IPS-20b (cell line): Measurements from ENCODE around the gene LRRC23.
A peak's percentile ranks its signal among the peaks of the same experiment; 100 is the strongest.

Experiments
- H3K27ac ChIP-seq: one replicate; pipeline ENCODE4 v1.5.1; 2013; ENCODE audit warnings: low read length
- H3K27me3 ChIP-seq: 2 replicates; pipeline ENCODE4 v1.6.1; 2013; ENCODE audit warnings: mild to moderate bottlenecking, low read length, inconsistent platforms; ENCODE audit not compliant: insufficient read depth
- H3K36me3 ChIP-seq: 2 replicates; pipeline ENCODE4 v1.6.1; 2013; ENCODE audit warnings: low read depth, mild to moderate bottlenecking, inconsistent platforms, low read length, moderate library complexity; ENCODE audit not compliant: insufficient read depth
- H3K4me1 ChIP-seq: 2 replicates; pipeline ENCODE4 v1.6.1; 2013; ENCODE audit warnings: mild to moderate bottlenecking, control low read depth, inconsistent platforms, low read length, moderate library complexity; ENCODE audit not compliant: insufficient read depth
- H3K4me3 ChIP-seq: 2 replicates; pipeline ENCODE4 v1.5.1; 2013; ENCODE audit warnings: mild to moderate bottlenecking, low read length, inconsistent platforms
- H3K9ac ChIP-seq: 2 replicates; pipeline ENCODE4 v1.6.1; 2013; ENCODE audit warnings: low read depth, mild to moderate bottlenecking, inconsistent platforms, low read length, moderate library complexity
- H3K9me3 ChIP-seq: 2 replicates; pipeline ENCODE4 v1.6.1; 2013; ENCODE audit warnings: mild to moderate bottlenecking, low read depth, low read length, inconsistent platforms; ENCODE audit not compliant: insufficient read depth

Gene LRRC23

DNA sequence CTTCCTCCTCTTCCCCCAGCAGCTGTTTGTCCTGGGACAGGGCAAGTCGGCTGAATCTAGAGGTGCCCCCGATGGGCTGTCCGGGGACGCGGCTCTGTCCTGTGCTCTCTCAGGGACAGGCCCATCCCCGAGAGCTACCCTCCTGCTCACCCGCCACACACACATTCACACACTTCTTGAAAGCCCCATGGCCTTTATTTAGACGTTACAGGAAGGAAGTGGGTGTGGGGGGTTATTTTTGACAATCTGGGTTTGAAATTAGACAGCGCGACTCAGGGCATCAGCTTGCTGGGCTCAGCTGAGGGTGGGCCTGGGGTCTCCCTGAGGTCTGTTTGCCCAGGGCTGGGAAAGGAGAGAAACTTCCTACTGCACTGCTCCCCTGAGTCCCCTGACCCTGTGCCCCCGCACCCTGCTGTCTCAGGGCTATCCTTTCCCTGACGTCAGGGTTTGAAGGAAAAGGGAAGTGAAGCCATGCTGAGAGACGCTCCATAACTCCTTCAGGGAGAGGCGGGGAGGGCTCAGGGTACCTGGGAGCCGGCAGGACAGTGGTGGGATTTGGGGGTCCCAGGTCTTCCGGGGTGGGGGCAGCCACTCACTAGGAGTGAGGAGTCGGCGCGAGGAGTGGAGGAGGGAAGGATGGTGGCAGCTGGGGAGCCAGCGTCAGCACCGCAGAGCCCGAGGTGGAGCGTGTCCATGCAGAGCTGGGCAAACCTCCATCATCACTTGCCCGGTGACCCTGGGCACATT lies 54.6 kb downstream of the LRRC23 start:
- Histone ChIP-seq H3K36me3 (peaks cover 1% of the 10 kb centered on the region; the same call in 1 of the 2 replicates), H3K27me3 (no peaks in the 10 kb centered on the region), H3K9me3 (no peaks in the 10 kb centered on the region), H3K4me3 (no peak overlapping the region), H3K9ac (no peak overlapping the region), H3K27ac (no peak overlapping the region), H3K4me1 (peaks cover 21% of the 10 kb centered on the region; the same call in 1 of the 2 replicates)

DNA sequence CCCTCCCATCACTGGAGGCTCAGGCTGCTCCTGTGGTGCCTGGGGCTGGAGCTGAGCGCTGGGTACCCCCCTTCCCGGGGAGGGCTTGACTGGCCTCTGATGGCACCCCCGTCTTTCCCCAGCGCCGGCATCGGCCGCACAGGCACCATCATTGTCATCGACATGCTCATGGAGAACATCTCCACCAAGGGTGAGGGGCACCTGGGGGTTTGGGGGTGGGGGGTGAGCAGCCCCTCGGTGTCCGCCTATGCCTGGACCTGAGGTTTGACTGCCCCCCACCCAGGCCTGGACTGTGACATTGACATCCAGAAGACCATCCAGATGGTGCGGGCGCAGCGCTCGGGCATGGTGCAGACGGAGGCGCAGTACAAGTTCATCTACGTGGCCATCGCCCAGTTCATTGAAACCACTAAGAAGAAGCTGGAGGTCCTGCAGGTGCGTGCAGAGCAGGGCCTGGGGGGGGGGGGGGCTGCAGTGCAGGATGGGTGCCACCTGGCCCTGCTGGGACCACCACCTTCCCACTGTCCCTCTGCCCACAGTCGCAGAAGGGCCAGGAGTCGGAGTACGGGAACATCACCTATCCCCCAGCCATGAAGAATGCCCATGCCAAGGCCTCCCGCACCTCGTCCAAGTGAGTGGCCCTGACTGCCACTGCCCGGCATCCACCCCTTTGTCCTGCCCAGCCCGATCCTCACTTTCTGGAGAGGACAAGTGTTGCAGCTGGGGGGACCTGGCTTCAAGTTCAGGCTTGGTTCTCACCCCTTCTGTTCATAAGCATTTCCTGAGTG lies 55.4 kb downstream of the LRRC23 start:
- no peak overlapping the region for H3K4me3 ChIP-seq
- H3K9me3 ChIP-seq: no peaks in the 10 kb centered on the region
- peak overlapping the region; percentile 77; the same call in 1 of the 2 replicates for H3K9ac ChIP-seq
- H3K36me3 ChIP-seq: peaks cover 9% of the 10 kb centered on the region; the same call in 1 of the 2 replicates
- H3K4me1 ChIP-seq: peaks cover 21% of the 10 kb centered on the region; the same call in 1 of the 2 replicates
- no peak overlapping the region for H3K27ac ChIP-seq
- no peaks in the 10 kb centered on the region for H3K27me3 ChIP-seq

DNA sequence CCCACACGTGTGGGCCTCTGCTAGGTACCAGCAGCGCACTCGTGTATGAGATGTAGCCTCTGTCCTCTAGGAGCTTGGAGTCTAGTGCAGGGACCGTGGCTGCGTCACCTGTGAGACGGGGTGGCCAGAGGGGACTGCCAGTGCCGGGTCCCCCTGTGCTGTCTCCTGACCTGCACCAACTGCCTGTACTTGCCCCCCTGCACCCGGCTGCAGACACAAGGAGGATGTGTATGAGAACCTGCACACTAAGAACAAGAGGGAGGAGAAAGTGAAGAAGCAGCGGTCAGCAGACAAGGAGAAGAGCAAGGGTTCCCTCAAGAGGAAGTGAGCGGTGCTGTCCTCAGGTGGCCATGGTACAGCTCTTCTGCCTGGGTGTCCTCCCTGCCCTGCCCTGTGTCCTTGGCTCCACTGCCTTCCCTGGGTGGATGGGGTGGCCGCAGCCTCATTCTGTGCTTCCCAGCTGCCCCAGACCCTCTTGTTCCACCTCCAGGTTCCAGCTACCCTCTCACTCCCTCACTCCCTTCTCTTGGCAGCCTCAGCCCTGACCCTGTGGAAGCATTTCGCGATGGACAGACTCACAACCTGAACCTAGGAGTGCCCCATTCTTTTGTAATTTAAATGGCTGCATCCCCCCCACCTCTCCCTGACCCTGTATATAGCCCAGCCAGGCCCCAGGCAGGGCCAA lies 56.1 kb downstream of the LRRC23 start:
- H3K27ac ChIP-seq: peak overlapping the region; percentile 68
- H3K9ac ChIP-seq: peak overlapping the region; percentile 77; the same call in 1 of the 2 replicates
- H3K4me1 ChIP-seq: peaks cover 24% of the 10 kb centered on the region; the same call in 1 of the 2 replicates
- peaks cover 15% of the 10 kb centered on the region for H3K36me3 ChIP-seq
- H3K4me3 ChIP-seq: peak overlapping the region; percentile 61; the same call in 1 of the 2 replicates
- no peaks in the 10 kb centered on the region for H3K27me3 ChIP-seq
- H3K9me3 ChIP-seq: no peaks in the 10 kb centered on the region

DNA sequence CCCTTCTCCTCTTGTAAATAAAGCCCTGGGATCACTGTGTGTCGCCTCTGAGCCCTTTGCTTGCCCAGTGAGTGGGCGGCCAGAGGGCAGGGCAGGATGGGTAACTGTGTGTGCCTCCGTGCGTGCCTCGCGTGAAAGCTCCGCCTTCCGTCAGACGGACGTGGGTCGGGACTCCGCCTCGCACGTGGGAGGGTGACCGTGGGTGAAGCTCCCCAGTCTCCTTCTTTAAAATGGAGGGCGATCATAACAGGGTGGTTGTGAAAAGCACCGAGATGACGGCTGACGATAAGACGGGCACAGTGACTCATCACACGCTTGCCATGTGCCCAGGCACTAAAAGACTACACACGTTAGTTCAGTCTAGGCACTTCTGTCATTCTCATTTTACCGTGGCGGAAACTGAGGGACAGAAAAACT lies 56.7 kb downstream of the LRRC23 start:
- Histone ChIP-seq H3K27me3 (no peaks in the 10 kb centered on the region), H3K27ac (peak overlapping the region; percentile 68), H3K9me3 (no peaks in the 10 kb centered on the region), H3K4me1 (peaks cover 24% of the 10 kb centered on the region), H3K36me3 (peaks cover 21% of the 10 kb centered on the region), H3K9ac (peak overlapping the region; percentile 77), H3K4me3 (peak overlapping the region; percentile 61)

DNA sequence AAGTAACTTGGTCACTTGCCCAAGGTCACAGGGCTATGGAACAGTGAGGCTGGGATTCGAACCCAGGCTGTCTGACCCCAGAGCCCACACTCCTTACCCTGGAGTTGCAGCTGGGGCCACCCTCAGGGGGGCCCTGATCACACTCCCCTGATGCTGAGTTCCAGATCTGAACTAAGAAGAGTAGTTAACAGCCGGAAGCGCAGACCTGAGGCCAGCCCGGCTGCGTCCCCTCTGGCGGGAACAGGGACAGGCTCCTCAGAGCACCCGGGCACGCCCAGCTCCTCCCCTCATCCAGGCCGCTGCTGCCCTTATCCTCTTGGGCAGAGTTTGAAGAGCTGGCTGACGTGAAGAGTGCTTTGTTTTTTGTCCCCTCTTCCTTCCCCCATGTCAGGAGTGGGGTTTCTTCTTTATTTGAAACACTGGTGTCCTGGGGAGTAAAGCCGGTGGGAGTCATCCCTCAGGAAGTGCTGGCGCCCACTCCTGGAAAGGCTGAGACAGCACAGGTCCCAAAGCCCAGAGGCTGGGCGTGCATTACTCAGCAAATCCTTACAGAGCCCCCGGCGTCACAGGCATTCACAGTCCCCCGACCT lies 57.2 kb downstream of the LRRC23 start:
- no peaks in the 10 kb centered on the region for H3K27me3 ChIP-seq
- H3K4me1 ChIP-seq: peaks cover 24% of the 10 kb centered on the region
- H3K4me3 ChIP-seq: peak overlapping the region; percentile 61
- H3K9me3 ChIP-seq: no peaks in the 10 kb centered on the region
- peak overlapping the region; percentile 77 for H3K9ac ChIP-seq
- H3K36me3 ChIP-seq: peaks cover 26% of the 10 kb centered on the region
- H3K27ac ChIP-seq: peak overlapping the region; percentile 68

DNA sequence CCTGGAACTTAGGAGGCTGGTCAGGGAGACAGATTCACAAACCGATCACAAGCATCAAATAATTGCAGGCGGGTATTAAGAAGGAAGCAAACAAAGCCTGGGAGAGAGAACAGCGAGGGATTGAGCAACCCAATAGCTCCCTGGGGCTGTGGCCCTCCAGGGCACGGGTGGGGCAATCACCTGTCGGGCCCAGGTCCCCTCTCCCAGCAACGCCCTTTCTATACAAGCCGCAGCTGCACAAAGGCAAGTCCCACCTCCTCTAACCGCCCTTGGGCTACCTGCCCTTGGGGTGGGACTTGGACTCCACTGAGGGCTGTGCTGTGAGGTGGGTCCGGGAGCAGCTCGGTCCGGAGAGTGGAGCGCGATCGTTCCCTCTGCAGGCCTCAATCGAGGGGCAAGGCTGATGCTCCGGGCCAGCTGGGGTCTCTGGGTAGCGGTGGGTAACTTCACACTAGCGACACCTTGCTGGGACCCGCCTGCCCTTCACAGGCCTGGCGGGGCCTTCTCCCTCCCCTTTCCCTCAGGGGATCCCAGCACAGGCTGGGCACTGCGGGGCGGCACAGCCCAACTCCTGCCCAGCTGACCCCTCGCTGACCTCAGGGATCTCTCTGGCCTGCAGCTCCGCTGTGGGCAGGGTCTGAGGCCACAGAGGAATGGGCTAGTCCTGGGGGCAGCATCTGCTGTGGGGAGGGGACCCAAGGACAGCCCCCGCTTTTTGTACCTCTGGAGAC lies 57.8 kb downstream of the LRRC23 start:
- Histone ChIP-seq H3K27ac (peak overlapping the region; percentile 68), H3K27me3 (no peaks in the 10 kb centered on the region), H3K4me1 (peaks cover 24% of the 10 kb centered on the region), H3K9me3 (no peaks in the 10 kb centered on the region), H3K4me3 (peak overlapping the region; percentile 61), H3K9ac (peak overlapping the region; percentile 77), H3K36me3 (peaks cover 32% of the 10 kb centered on the region)

DNA sequence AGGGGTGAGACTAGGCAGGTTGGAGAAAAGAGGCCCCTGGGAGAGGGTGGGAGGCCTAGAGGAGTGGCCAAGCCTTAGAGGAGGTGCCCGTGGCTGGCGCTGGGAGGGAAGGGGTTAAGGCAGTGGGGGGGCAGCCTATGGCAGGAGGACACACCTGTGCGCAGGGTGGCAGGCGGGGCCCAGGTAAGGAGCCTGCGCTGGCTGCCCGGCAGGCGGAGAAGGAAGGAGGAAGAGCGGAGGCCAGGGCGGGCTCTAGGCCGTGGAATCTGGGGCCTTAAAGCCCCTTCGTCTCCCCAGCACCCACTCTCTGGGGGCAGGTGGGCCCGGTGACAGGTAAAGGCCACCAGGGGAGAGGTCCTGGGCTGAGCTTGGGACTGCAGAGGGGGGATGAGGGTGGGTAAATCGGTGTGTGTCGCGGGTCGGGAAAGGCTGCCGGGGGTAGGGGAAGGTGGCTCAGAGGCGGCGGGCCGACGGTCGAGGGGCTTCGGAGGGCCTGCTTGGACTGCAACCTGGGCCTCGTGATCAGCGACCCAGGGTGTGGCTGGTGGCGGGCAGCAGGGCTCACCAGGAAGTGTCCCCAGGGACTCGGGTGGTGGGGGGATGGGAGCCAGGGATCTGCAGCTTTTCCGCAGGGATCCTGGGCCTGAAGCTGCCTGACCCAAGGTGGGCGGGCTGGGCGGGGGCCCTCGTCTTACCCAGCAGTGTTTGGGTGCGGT lies 58.6 kb downstream of the LRRC23 start:
- Histone ChIP-seq H3K4me1 (peaks cover 24% of the 10 kb centered on the region), H3K9me3 (no peaks in the 10 kb centered on the region), H3K9ac (peak overlapping the region; percentile 77), H3K27me3 (no peaks in the 10 kb centered on the region), H3K27ac (peak overlapping the region; percentile 68), H3K4me3 (peak overlapping the region; percentile 61), H3K36me3 (peaks cover 39% of the 10 kb centered on the region)
